ENCODE data around the gene IRX4.

DNA sequence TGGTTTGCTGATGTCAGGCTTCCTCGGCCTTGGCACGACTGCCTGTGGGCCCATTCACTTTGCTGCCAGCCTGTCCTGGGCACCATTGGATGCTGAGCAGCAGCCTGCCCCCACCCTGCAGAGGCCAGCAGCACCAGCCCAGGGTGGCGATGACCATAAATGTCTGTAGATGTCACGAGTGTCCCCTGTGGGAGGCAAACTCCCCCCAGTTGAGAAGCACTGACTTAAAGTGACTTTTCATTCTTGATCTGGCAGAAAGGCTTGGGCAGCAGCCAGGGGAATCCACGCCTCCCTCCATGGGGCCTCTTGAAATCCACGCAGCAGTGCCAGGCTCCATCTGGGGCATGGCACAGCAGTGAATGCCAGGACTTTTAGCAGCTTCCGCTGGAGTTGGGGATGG, 21.8 kb downstream of the IRX4 start:
- TF ChIP-seq, protein P1, sequence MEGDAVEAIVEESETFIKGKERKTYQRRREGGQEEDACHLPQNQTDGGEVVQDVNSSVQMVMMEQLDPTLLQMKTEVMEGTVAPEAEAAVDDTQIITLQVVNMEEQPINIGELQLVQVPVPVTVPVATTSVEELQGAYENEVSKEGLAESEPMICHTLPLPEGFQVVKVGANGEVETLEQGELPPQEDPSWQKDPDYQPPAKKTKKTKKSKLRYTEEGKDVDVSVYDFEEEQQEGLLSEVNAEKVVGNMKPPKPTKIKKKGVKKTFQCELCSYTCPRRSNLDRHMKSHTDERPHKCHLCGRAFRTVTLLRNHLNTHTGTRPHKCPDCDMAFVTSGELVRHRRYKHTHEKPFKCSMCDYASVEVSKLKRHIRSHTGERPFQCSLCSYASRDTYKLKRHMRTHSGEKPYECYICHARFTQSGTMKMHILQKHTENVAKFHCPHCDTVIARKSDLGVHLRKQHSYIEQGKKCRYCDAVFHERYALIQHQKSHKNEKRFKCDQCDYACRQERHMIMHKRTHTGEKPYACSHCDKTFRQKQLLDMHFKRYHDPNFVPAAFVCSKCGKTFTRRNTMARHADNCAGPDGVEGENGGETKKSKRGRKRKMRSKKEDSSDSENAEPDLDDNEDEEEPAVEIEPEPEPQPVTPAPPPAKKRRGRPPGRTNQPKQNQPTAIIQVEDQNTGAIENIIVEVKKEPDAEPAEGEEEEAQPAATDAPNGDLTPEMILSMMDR (IDR thresholded peaks at IDR 0.05; ENCODE audit: low read length) = no peak
- TF ChIP-seq EZH2 (optimal IDR thresholded peaks at IDR 0.05; ENCODE audit: low read depth, low read length) (no peak), EZH2phosphoT487 (IDR thresholded peaks at IDR 0.05; ENCODE audit: low read length) (no peak)

Data from MM.1S (cell line).